ENCODE measurements around the gene KCNMA1. TPM values are rescaled to one million over a fixed set of nuclear protein-coding genes. Genes with fewer than 3 reads are reported as not detected.

Gene KCNMA1
- total RNA-seq, result 76.1 TPM

GRCh38 chr10:77637532-77638320 is at the start of gene KCNMA1:
Gene KCNMA1, minus strand, starts transcription at chr10:77637808.

Small RNA genes within 50 kb of the gene (small RNA-seq; reads per million reads assigned to genes)
- gene ATP5MC1P8 (not detected), gene COX6CP15 (not detected), gene RF00322 (not detected), gene RNA5SP321 (0.08 reads per million)

Data from diencephalon (tissue), 1 donor.